ENCODE measurements around the gene AKAP12. TPM values are rescaled to one million over a fixed set of nuclear protein-coding genes. Genes with fewer than 3 reads are reported as not detected.

AKAP12 gene
- total RNA-seq, 1 donor from 2014 or later, result 53.9 TPM

DNA sequence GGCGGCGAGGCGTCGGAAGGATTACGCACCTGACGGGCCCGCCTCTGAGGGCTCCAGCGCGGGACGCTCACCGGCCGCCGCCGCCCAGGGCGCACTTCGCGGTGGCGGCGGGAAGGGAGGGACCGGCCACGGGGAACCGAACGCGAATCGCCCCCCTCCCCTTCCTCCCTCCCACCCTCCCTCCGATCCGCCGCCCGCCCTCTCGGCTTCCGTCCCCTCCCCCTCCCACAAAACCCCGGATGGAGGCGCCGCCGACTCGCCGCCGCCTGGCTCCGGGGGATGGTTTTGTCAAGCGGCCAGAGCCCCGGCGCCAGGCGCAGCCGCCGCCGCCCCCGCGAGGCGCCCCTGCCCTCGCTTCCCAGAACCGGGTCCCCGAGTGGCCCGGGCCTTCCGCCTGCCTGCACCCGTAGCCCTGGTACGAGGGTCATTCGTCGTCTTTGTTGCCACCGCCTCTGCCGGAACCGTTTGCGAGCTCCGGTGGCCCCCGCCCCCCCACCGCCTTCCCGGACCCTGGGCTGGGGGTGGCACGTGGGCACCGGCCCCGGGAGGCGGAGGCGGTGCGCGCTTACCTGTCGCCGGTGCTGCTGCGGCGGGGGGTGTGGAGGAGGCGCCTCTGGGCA, 151.2 kb downstream of the AKAP12 start:
- DNase-seq (ENCODE audit: low spot score in 2 of 2), result peak in 1 of 2 donors; percentile 85
- TF ChIP-seq, protein P1, sequence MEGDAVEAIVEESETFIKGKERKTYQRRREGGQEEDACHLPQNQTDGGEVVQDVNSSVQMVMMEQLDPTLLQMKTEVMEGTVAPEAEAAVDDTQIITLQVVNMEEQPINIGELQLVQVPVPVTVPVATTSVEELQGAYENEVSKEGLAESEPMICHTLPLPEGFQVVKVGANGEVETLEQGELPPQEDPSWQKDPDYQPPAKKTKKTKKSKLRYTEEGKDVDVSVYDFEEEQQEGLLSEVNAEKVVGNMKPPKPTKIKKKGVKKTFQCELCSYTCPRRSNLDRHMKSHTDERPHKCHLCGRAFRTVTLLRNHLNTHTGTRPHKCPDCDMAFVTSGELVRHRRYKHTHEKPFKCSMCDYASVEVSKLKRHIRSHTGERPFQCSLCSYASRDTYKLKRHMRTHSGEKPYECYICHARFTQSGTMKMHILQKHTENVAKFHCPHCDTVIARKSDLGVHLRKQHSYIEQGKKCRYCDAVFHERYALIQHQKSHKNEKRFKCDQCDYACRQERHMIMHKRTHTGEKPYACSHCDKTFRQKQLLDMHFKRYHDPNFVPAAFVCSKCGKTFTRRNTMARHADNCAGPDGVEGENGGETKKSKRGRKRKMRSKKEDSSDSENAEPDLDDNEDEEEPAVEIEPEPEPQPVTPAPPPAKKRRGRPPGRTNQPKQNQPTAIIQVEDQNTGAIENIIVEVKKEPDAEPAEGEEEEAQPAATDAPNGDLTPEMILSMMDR (IDR thresholded peaks at IDR 0.05), result no peak
- no peaks in the 10 kb centered on the region for H3K27me3 ChIP-seq
- peak overlapping the region; percentile 76 to 98 for H3K4me3 ChIP-seq
- H3K27ac ChIP-seq, result peak overlapping the region; percentile 98 to 100
- intact Hi-C loops (cut with DNase I), result loop anchor here (1.0 to 5.0 kb wide), 3 partner anchors 46 to 86 kb away; partner anchors contain the start of gene RMND1
- peaks cover 5 to 31% of the 10 kb centered on the region in 2 donors for H3K4me1 ChIP-seq
- H3K36me3 ChIP-seq, result no peaks in the 10 kb centered on the region
- no peaks in the 10 kb centered on the region for H3K9me3 ChIP-seq

DNA sequence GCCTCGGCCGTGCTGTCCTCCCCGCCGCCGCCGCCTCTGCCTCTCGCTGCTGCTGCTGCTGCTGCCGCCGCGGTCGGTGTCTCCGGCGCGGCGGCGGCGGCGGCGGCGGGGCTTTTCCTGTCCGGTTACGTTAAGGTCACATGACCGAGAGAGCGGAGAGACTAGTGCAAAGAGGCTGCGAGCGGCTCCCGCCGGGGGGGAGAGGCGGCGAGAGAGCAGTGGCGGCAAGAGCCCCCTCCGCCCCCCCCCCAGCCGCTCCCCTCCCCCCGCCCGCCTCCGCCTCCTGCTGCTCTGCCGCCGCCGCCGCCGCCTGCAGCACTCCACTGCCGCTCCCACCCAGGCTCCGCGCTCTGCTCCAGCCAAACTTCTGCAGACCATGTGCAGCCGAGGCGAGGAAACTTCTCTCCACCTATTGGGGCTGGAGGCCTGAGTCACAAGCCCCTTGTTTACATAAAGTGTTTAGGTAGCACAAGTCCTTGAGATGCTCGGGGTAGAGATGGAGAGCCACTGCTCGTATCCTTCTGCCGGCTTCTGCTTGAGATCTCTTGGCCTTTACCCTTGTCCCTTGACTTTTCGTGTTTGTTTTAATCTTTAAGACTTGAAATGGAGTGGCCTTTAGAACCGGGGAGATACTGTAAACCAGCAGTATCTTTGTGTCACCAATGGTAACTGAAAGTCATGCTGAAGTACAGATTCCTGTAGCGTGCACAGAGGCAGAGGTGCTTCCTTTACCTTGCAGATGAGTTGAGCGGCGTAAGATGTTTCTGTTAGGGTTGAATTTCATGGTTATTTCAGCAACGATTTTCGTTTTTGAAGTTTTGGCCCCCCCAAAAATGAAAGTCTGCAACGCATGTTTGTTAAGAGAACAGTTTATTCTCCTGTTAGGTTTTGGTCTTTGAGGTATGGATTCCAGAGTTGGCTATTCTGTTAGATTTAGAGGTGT, 152.0 kb downstream of the AKAP12 start, which contains the start of gene ZBTB2:
ZBTB2 (minus strand) TSS at position 89 of the 943 bp plus-strand sequence. CDS start 17,922 bp downstream, outside the sequence.
- TF ChIP-seq, protein P1 (IDR thresholded peaks at IDR 0.05), result no peak

DNA sequence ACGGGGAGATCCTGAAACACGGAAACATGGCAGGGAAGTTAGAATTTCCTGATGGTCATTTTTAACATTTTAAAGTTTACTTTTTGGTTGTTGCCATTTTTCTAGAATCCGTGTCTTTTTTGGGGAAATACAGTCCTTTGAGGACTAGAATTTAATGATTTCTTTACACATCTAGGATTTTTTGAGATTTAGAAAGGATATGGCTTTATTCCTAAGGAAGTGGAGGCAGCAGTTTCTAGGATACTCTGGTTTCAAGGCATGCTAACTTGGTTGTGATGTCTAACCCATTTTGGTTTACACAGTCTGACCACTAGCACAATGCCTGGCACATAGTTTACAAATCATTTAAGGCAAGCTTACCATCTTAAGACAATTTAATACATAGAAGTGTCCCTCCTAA, 152.7 kb downstream of the AKAP12 start:
- peaks cover 5 to 36% of the 10 kb centered on the region in 2 donors for H3K4me1 ChIP-seq
- H3K27ac ChIP-seq, result peak overlapping the region; percentile 98 to 100
- TF ChIP-seq, protein P1 (IDR thresholded peaks at IDR 0.05), result no peak
- no peak for DNase-seq (ENCODE audit: low spot score in 2 of 2)
- no peaks in the 10 kb centered on the region for H3K9me3 ChIP-seq
- peaks cover 0 to 2% of the 10 kb centered on the region in 2 donors for H3K36me3 ChIP-seq
- peak overlapping the region; percentile 76 to 98 for H3K4me3 ChIP-seq
- intact Hi-C loops (cut with DNase I), result loop anchor here (5.0 kb wide), 2 partner anchors 45 to 85 kb away; no protein-coding TSS in a partner anchor
- no peaks in the 10 kb centered on the region for H3K27me3 ChIP-seq

More for the DNA sequence above, 152.0 kb downstream of the AKAP12 start, which contains the start of gene ZBTB2:
- Histone ChIP-seq H3K4me1 (peaks cover 5 to 31% of the 10 kb centered on the region in 2 donors), H3K9me3 (no peaks in the 10 kb centered on the region), H3K27me3 (no peaks in the 10 kb centered on the region), H3K36me3 (no peaks in the 10 kb centered on the region), H3K27ac (peak within 1 kb of the TSS; percentile 98 to 100), H3K4me3 (peak within 1 kb of the TSS; percentile 76 to 98)
- intact Hi-C loops (cut with DNase I), result loop anchor here (5.0 kb wide), 2 partner anchors 46 to 86 kb away; no protein-coding TSS in a partner anchor
- DNase-seq (ENCODE audit: low spot score in 2 of 2), result peak; percentile 32 to 85

DNA sequence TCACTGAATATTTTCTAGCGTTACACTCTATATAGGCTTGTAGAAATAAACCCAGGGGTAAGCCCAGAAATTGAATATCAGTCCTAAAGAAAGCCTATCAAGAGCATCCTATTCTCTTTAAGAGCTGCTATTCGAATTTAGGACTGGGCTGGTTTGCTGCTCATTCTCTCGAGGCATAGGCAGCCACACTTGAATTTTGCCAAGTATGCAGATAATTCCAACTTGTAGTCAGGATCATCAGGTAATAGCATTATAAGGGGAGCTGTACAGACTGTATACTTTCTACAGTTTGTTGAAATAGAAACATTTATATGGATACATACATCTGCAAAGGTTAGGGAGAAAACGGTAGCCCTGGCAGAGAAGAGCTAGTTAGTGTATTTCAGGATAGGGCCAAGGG, 153.6 kb downstream of the AKAP12 start:
- no peak for DNase-seq (ENCODE audit: low spot score in 2 of 2)
- Histone ChIP-seq H3K36me3 (peaks cover 0 to 4% of the 10 kb centered on the region in 2 donors), H3K4me3 (peak overlapping the region in 1 of 2 donors; percentile 76), H3K4me1 (peaks cover 5 to 35% of the 10 kb centered on the region in 2 donors), H3K9me3 (no peaks in the 10 kb centered on the region), H3K27me3 (no peaks in the 10 kb centered on the region), H3K27ac (peak overlapping the region in 1 of 2 donors; percentile 98)
- intact Hi-C loops (cut with DNase I), result loop anchor here (5.0 kb wide), 2 partner anchors 44 to 84 kb away; no protein-coding TSS in a partner anchor
- TF ChIP-seq, protein P1 (IDR thresholded peaks at IDR 0.05), result no peak

DNA sequence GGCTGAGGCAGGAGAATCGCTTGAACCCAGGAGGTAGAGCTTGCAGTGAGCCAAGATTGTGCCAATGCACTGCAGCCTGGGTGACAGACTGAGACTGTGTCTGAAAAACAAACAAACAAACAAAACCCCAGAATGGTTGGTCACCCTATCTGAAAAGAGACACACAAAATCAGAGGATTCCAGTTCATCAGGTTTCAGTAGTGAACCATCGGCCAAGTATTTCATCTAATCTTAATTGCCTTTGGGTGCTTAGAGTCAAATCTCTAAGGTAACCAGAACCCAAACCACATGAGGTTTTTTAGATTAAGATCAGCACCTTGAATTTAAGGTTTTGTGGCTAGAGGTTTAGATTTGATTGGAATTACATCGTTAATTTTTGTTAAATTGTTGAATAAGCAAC, 159.9 kb downstream of the AKAP12 start:
- Histone ChIP-seq H3K27ac (no peak overlapping the region), H3K27me3 (no peaks in the 10 kb centered on the region), H3K4me1 (peaks cover 0 to 16% of the 10 kb centered on the region in 2 donors), H3K9me3 (no peaks in the 10 kb centered on the region), H3K36me3 (peaks cover 4 to 20% of the 10 kb centered on the region in 2 donors), H3K4me3 (no peak overlapping the region)
- no peak for DNase-seq (ENCODE audit: low spot score in 2 of 2)
- intact Hi-C loops (cut with DNase I), result no loop called here
- TF ChIP-seq, protein P1 (IDR thresholded peaks at IDR 0.05), result no peak
